ENCODE data around the gene CYP27A1. TPM values are rescaled to one million over a fixed set of nuclear protein-coding genes. Genes with fewer than 3 reads are reported as not detected.

CYP27A1 gene
- total RNA-seq, 1 donor from 2014 or later = 0.11 TPM

- H3K4me2 ChIP-seq = no peak overlapping the region
- H3K4me1 ChIP-seq = peaks cover 19% of the 10 kb centered on the region
- H3K79me2 ChIP-seq (ENCODE audit: low read depth) = no peaks in the 10 kb centered on the region
- peaks cover 2% of the 10 kb centered on the region for H3K9me3 Mint-ChIP-seq
- TF ChIP-seq CTCF (IDR thresholded peaks at IDR 0.05) (no peak), EZH2phosphoT487 (IDR thresholded peaks at IDR 0.05) (no peak), EZH2 (IDR thresholded peaks at IDR 0.05) (no peak)
- peaks cover 17% of the 10 kb centered on the region for H3F3A ChIP-seq (ENCODE audit: low read depth)
- no peak overlapping the region for H3K4me3 ChIP-seq
- H3K36me3 Mint-ChIP-seq = no peaks in the 10 kb centered on the region
- peaks cover 78% of the 10 kb centered on the region for H3K27me3 Mint-ChIP-seq (ENCODE audit: insufficient read depth, low read depth)
- H3K36me3 ChIP-seq = no peaks in the 10 kb centered on the region
- H3K27ac Mint-ChIP-seq = no peak overlapping the region
- H4K20me1 ChIP-seq (ENCODE audit: low read depth) = peaks cover 31% of the 10 kb centered on the region
- no peak overlapping the region for H3K27ac ChIP-seq
- H3K4me1 Mint-ChIP-seq = peaks cover 20% of the 10 kb centered on the region
- H3K9me3 ChIP-seq (ENCODE audit: low read depth) = no peaks in the 10 kb centered on the region
- no peak overlapping the region for H3K9ac ChIP-seq
- H3K27me3 ChIP-seq = peaks cover 100% of the 10 kb centered on the region
- H3K4me3 Mint-ChIP-seq = no peak overlapping the region
- DNase-seq (ENCODE audit: low spot score) = no peak
- no peak overlapping the region for H2AFZ ChIP-seq (replicated peaks)
Observed at GRCh38 chr2:218863021-218863520, 81.1 kb downstream of the CYP27A1 start.

Small RNAs within 50 kb of the gene (microRNA-seq; reads per million reads assigned to microRNA genes)
- not detected for gene MIR9500

Other genes with a start within 250 kb of the CYP27A1 start
- 21.0 and 35.1 TPM in 2 replicates for gene USP37, start 213.8 kb upstream of the CYP27A1 start, total RNA-seq (ENCODE audit: low replicate concordance)
- 85.0 and 87.1 TPM in 2 replicates for gene CNOT9, start 213.3 kb upstream of the CYP27A1 start, total RNA-seq (ENCODE audit: low replicate concordance)
- gene PLCD4, start 174.2 kb upstream of the CYP27A1 start, total RNA-seq (ENCODE audit: low replicate concordance) = 0.12 and 1.1 TPM in 2 replicates
- 3.3 and 13.5 TPM in 2 replicates for gene ZNF142, start 122.5 kb upstream of the CYP27A1 start, total RNA-seq (ENCODE audit: low replicate concordance)
- gene BCS1L, start 122.5 kb upstream of the CYP27A1 start, total RNA-seq (ENCODE audit: low replicate concordance) = 23.4 and 38.3 TPM in 2 replicates
- gene RNF25, start 110.1 kb upstream of the CYP27A1 start, total RNA-seq (ENCODE audit: low replicate concordance) = 9.6 and 18.5 TPM in 2 replicates
- gene STK36, start 110.1 kb upstream of the CYP27A1 start, total RNA-seq (ENCODE audit: low replicate concordance) = 51.6 and 61.4 TPM in 2 replicates
- 39.8 and 41.0 TPM in 2 replicates for gene TTLL4, start 71.3 kb upstream of the CYP27A1 start, total RNA-seq (ENCODE audit: low replicate concordance)
- gene PRKAG3, start 49.7 kb downstream of the CYP27A1 start, total RNA-seq (ENCODE audit: low replicate concordance) = not detected in 2 replicates
- not detected in 2 replicates for gene WNT6, start 77.7 kb downstream of the CYP27A1 start, total RNA-seq (ENCODE audit: low replicate concordance)
- not detected in 2 replicates for gene WNT10A, start 98.7 kb downstream of the CYP27A1 start, total RNA-seq (ENCODE audit: low replicate concordance)
- 0.09 TPM in 1 of 2 replicates, not detected in the other for gene CDK5R2, start 177.5 kb downstream of the CYP27A1 start, total RNA-seq (ENCODE audit: low replicate concordance)
- not detected in 2 replicates for gene FEV, start 203.0 kb downstream of the CYP27A1 start, total RNA-seq (ENCODE audit: low replicate concordance)
- not detected in 2 replicates for gene CRYBA2, start 211.3 kb downstream of the CYP27A1 start, total RNA-seq (ENCODE audit: low replicate concordance)

All from neural progenitor cell (in vitro differentiated cells).